Left kidney (tissue), 2 donors: ENCODE measurements around the gene DEGS1. TPM values are rescaled to one million over a fixed set of nuclear protein-coding genes. Genes with fewer than 3 reads are reported as not detected.
"Not testable (repeated sequence)": the region's sequence is repeated elsewhere in the genome, so short reads cannot be mapped to it uniquely, and the experiment has no call there.

ENCODE experiments used
- DNase-seq: peaks from one replicate; pipeline ENCODE4 v3.0.0-alpha.2; 2013
- polyA plus RNA-seq: library from polyadenylated mRNA; unstranded; fragments of 120-200 nt; gene quantifications from one replicate; pipeline ENCODE4 v1.2.1, GENCODE V29; 2013; ENCODE audit not compliant: insufficient read length

Gene DEGS1
- polyA plus RNA-seq, 1 donor, result 53.0 TPM

- no peak for DNase-seq
Observed at GRCh38 chr1:224178894-224179293, 4.1 kb upstream of the DEGS1 start.

GRCh38 chr1:224180783-224181452, 2.1 kb upstream of the DEGS1 start:
- no peak for DNase-seq

GRCh38 chr1:224181453-224181810, 1.6 kb upstream of the DEGS1 start:
- DNase-seq, result no peak

GRCh38 chr1:224182057-224182865, 779 bp upstream of the DEGS1 start:
- DNase-seq, result no peak

- peak; percentile 57 for DNase-seq
Observed at GRCh38 chr1:224183591-224184312, 712 bp downstream of the DEGS1 start.

GRCh38 chr1:224185208-224185607, 2.2 kb downstream of the DEGS1 start:
- no peak for DNase-seq

- DNase-seq, result no peak
Observed at GRCh38 chr1:224188286-224188685, 5.2 kb downstream of the DEGS1 start.

GRCh38 chr1:224189561-224189960, 6.5 kb downstream of the DEGS1 start:
- DNase-seq, result no peak

GRCh38 chr1:224192082-224192788, 9.2 kb downstream of the DEGS1 start:
- DNase-seq, result no peak

- DNase-seq, result no peak
Observed at GRCh38 chr1:224193319-224193966, 10.4 kb downstream of the DEGS1 start.

GRCh38 chr1:224196813-224197600, 14.0 kb downstream of the DEGS1 start:
- no peak for DNase-seq

GRCh38 chr1:224198572-224198971, 15.5 kb downstream of the DEGS1 start:
- no peak for DNase-seq

- DNase-seq, result no peak
Observed at GRCh38 chr1:224199679-224200078, 16.6 kb downstream of the DEGS1 start.

GRCh38 chr1:224201383-224201782, 18.3 kb downstream of the DEGS1 start:
- DNase-seq, result no peak

GRCh38 chr1:224201853-224202252, 18.8 kb downstream of the DEGS1 start:
- no peak for DNase-seq

GRCh38 chr1:224203243-224204016, 20.4 kb downstream of the DEGS1 start:
- peak; percentile 65 for DNase-seq

GRCh38 chr1:224205438-224205840, 22.4 kb downstream of the DEGS1 start:
- DNase-seq, result no peak

GRCh38 chr1:224205931-224206538, 23.0 kb downstream of the DEGS1 start:
- DNase-seq, result not testable (repeated sequence)

- no peak for DNase-seq
Observed at GRCh38 chr1:224211206-224211962, 28.3 kb downstream of the DEGS1 start.
